HG02840 (cell line): Measurements from ENCODE around the gene SLC17A9.

ENCODE experiments used
- ATAC-seq: cut with Tn5 transposase; IDR thresholded peaks from one replicate; pipeline ENCODE4 v1.9.1; 2021; ENCODE audit warnings: mild to moderate bottlenecking, moderate library complexity, moderate number of reproducible peaks; ENCODE audit not compliant: unreplicated experiment, low FRiP score

Gene SLC17A9

GRCh38 chr20:62997417-62998035, 45.0 kb downstream of the SLC17A9 start:
- no peak for ATAC-seq

DNA sequence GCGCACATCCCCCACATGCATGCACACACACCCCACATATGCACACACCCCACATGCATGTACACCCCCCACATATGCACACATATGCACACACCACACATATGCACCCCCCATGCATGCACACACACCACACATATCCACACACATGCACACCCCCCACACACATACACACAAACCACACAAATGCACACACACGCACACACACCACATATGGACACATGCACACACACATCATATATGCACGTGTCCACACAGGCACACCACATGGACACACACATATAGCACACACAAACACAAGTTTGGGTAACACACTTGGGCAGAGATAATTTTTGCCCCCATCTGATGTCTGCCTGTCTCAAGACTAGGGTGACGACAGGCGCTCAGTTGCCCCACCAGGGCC, 45.9 kb downstream of the SLC17A9 start:
- ATAC-seq, result no peak

DNA sequence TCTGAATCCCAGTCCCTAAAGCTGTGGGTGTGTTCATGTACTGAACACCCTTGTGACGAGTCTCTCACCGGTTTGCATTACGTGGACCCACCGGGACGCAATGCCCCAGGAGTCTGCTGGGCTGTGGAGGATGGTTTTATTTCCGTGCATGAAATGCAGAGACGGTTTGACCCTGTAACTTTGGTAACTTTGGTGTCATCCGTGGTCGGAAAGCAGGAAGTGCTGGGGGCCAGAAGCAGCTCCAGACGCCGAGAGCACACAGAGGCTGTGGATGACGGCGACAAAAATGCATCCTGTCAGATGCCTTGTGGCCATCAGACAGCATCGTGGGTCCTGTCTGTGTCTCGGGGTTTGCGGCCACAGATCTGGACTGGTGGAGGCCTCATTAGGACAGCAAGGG, 47.1 kb downstream of the SLC17A9 start:
- no peak for ATAC-seq

DNA sequence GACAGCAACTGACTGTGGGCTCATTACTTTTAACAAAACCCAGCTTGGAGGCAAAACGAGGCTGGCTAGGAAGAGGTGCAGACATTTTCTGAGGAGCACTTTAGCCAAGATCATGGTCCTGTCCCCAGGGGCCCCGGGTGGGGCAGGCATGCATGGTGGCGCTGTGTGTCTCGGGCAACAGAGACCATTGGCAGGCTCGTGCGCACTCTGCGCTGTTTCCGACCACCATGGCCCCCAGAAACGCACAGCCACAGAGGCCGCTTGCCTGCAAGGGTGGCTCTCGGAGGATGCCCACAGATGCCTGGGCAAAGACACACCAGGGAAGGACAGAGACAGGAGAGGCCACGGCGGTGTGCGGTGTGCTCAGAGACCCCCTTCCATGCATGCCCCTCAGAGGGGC, 47.5 kb downstream of the SLC17A9 start:
- ATAC-seq, result no peak

GRCh38 chr20:63000958-63001357, 48.4 kb downstream of the SLC17A9 start:
- ATAC-seq, result no peak

DNA sequence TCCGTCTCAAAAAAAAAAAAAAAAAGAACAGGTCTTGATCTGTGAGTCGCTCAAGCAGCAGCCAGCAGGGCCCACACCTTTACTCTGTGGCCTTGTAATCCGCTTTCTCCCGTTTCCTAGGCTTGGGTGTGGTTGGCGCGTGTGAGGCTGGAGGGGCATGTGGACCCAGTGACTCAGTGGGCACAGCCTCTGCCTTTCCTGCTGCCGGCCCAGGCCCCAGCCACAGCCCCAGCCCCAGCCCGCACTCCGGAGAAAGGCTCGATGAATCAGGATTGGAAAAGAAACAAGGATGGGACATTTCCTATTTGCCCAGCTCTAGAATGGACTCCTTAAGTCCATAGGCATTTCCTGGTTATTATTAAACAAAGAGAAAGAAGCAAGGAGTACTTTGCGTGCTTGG, 50.0 kb downstream of the SLC17A9 start:
- ATAC-seq, result no peak

DNA sequence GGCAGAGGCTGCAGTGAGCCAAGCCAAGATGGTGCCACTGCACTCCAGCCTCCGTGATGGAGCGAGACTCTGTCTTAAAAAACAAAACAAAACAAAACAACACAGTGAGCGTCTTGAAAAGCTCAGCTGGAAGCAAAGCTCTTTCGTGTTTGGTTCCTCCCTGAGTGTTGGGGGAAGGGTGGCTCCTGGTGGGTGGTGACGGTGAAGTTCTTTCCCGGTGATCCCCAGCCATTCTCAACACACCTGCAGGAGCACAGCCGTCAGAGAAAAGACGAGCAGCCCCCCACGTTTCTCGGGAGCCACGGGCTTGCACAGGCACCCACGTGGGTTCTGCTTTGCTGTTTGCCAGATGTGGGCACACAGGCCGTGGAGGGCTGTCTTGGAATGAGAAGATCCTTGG, 51.0 kb downstream of the SLC17A9 start:
- ATAC-seq, result no peak

DNA sequence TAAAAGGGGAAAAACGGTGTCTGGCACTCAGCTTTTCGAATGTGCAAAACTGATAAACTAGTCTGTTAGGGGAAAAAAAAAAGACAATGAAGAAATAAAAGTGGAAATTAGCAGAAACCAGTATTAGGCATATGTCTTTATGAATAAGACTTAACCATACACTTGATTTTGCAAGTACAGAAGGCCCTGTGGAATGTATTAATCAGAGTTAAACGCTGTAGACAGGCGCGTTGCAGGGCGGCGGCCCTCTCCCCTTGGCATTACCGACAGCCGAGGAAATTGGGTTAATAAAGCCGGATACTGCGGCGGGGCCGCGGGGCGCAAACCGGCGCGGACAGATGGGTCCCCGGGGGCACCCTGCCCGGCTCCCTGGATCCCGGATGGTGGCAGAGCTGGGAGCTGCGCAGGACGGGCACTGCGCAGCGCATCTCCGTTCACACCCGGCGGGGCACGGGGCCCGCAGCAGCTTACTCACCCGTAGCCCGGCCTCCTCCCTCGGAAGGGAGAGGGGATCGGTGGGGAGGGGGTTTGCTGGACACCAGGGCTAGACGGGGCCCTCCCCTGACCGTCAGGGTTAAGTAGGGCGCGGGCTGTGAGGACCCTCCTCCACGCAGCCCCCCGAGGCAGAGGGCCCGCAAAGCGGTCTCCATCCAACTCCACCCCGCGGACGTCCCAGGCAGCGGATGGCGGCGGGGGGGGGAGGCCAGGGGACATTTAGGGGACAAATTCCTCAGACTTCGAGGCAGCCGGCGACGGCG, 52.3 kb downstream of the SLC17A9 start:
- no peak for ATAC-seq

DNA sequence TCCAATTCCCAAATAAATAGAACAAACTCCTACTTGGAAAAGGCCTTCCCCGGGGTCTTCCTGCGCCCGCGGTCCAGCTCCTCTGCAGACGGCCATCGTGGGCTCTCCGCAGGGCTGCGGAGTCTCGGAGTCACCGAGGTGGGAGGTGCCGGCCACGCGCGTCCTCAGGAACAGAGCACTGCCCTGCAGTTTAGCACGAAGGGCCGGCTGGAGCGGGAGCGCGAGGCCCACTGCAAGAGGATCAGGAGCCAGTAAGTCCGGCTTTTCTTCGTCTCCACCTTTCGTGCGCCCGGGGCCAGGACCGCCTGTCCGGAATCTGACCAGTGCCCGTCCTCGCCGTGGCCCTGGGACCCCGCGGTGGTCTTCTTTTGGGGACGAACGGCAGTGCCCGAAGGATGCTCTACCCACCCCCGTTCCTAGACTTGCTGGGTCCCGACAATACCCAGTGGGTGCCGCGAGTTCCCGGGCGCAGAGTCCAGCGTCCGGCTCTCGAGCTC, 52.9 kb downstream of the SLC17A9 start:
- ATAC-seq, result no peak

- no peak for ATAC-seq
Measured at GRCh38 chr20:63005862-63006539, 53.5 kb downstream of the SLC17A9 start.

GRCh38 chr20:63006540-63007359, 54.2 kb downstream of the SLC17A9 start, which contains the start of gene BHLHE23:
Gene BHLHE23, minus strand, starts transcription at chr20:63006964. Its CDS starts 190 bp downstream, at chr20:63006774.
- no peak for ATAC-seq

DNA sequence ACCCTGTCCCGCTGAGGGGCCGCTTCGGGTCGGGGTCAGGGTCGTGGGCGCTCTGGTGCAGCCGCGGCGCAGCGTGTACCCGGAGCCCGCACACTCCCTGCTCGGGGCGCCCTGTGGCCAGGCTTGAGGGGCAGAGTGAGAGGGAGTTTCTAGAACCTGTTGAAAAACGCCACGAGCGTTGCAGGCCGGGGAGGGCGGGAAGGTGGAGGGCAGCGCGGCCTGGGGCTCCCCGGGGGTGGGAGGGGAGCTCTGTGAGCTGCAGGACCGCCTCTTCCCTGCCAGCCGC, 54.8 kb downstream of the SLC17A9 start:
- no peak for ATAC-seq

GRCh38 chr20:63007646-63008488, 55.4 kb downstream of the SLC17A9 start:
- ATAC-seq, result no peak

- no peak for ATAC-seq
Measured at GRCh38 chr20:63008541-63009044, 56.1 kb downstream of the SLC17A9 start.

DNA sequence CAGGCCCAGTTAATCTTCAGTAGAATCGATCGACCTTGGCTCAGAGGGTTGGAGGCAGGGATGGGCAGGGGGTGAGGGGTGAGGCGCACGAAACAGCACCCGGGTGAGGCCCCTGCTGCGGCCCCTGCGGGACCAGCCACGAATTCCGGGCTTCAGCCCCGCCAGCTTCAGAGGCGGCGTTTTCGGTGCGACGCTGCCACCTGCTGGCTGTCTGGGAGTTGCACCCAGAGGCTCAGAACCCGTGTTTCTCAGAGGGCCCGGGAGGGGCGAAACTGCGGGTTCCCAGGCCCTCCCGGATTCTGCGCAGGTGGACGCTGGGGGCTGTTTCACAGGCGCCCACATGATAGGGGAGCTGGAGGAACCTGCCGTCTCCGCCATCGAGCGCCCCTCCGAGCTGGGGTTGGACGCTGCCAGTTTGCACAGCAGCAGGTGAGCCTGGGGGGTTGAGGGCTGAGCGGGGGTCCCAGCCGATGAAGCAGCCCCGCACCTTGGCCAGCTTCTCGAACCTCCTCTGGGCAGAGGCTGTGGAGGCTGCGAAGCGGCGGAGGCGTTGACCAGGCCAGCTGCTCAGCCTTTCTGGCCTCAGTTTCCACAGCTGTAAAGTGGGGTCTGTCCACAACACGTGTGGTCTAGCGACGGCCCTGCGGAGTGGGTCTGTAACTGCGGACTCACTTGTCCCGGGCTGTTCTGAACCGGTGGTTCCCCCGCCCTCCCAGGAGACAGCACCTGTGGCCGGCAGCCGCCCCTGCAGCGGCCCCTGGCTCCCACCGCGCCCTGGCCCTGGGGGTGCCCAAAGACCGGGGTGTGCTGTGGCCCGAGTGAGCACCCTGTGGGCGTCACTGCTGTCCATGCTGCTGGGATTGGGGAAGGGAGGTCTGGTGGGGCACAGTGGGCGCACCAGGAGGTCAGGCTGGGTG, 56.8 kb downstream of the SLC17A9 start:
- peak; percentile 43 for ATAC-seq

- peak; percentile 58 for ATAC-seq
Measured at GRCh38 chr20:63009988-63010769, 57.7 kb downstream of the SLC17A9 start.

DNA sequence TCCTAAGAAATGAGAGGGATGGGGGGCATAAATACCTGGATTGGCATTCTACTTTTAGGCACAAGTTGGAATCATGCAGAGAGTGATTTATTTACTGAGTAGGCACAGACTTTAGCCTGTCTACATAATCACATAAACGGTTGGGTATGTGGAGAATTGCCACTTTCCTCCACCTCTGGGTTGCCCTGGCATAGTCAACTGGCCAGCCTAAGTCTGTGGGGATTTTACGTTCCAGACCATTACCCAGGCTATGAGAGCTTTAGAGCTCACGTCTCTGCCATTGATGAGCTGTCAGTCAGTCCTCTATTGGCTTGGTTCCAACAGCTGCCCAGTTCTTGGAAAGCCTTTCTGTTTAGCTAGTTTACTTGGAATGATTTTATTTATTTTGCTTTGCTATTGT, 59.3 kb downstream of the SLC17A9 start:
- ATAC-seq, result no peak

GRCh38 chr20:63013207-63013606, 60.7 kb downstream of the SLC17A9 start:
- no peak for ATAC-seq
